GM13977 (cell line): ENCODE measurements around the gene HERC3.

ENCODE experiments used
- DNase-seq: peaks from one replicate; pipeline ENCODE4 v3.0.0; 2012; ENCODE audit warnings: low spot score
- in situ Hi-C: fragments of 300-500 bp; cut with MboI; formaldehyde crosslinking; loops from one replicate; pipeline ENCODE4 v1.12.0; 2022; ENCODE audit warnings: low sequenced_read_pairs, low pct_unique_long_range_greater_than_20kb, mixed read lengths, inconsistent platforms; ENCODE audit not compliant: unreplicated experiment
- TF ChIP-seq, protein P1 (sequence below): IDR thresholded peaks from 2 replicates; pipeline ENCODE4 v1.5.1; 2012; ENCODE audit warnings: mild to moderate bottlenecking, control low read depth; ENCODE audit not compliant: insufficient read depth; ENCODE audit errors: extremely low read depth, missing control alignments

HERC3 gene

DNA sequence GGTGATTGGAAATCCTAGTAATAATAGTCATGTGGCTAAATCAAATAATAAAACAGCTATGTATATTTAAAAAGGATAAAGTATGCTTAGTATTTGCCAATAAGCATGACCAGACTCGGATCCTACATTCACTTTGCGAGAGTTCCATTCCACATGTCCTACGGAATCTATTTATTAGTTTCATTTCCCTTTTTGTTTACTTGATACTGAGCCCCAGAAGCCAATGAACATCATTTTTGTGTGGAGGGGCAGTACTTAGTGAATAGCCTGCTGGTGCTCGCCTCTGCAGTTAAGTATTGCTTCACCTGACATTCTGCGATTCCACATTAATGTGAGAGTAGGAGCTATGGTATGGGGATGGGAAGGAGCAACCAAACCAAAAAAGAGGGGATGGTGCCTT lies 163.9 kb downstream of the HERC3 start:
- TF ChIP-seq, protein P1, sequence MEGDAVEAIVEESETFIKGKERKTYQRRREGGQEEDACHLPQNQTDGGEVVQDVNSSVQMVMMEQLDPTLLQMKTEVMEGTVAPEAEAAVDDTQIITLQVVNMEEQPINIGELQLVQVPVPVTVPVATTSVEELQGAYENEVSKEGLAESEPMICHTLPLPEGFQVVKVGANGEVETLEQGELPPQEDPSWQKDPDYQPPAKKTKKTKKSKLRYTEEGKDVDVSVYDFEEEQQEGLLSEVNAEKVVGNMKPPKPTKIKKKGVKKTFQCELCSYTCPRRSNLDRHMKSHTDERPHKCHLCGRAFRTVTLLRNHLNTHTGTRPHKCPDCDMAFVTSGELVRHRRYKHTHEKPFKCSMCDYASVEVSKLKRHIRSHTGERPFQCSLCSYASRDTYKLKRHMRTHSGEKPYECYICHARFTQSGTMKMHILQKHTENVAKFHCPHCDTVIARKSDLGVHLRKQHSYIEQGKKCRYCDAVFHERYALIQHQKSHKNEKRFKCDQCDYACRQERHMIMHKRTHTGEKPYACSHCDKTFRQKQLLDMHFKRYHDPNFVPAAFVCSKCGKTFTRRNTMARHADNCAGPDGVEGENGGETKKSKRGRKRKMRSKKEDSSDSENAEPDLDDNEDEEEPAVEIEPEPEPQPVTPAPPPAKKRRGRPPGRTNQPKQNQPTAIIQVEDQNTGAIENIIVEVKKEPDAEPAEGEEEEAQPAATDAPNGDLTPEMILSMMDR = no peak
- no peak for DNase-seq
- in situ Hi-C loops = no loop called here

DNA sequence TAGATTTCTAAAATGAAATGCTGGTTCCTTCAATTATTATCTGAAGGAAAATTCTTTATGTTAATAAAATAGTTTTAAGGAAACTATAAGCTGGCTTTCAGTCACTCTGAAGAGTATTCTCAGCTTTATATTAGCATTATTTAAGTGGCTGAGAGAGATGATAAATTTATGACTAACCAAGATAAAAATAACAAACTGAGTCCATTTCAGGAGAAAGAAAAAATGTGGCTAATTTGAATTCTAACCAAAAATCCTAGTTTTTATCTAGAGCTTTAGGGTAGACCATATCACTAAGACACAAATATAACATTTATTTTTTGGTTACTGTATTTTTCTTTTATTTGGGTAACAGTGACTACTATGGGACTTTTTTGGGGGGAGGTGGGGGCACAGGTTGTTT lies 164.8 kb downstream of the HERC3 start:
- in situ Hi-C loops = no loop called here

DNA sequence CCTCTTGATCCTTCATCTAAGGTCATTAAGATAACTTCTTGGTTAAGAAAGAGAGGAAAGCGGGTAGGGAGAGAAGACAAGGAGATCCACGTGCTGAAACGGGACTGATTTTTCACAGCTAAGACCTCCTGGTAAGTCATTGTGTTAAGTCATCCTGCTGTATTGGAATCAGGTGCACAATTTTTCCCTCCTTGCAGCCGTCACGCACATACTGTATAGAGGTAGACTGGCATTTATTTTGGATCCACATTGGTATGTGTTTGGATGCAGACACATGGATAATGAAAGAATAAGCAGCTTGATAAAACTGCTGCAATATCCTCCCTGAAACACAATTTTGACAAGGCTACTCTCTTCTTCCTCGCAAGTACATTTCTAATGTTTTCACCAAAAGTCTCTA lies 165.5 kb downstream of the HERC3 start:
- in situ Hi-C loops = no loop called here
- TF ChIP-seq, protein P1 = no peak
- DNase-seq = no peak

More for the DNA sequence above, 164.8 kb downstream of the HERC3 start:
- DNase-seq = no peak
- TF ChIP-seq, protein P1 = no peak
